ENCODE data around the gene TMED1.
"Not testable (repeated sequence)": the region's sequence is repeated elsewhere in the genome, so short reads cannot be mapped to it uniquely, and the experiment has no call there.

TMED1 gene

GRCh38 chr19:10835754-10836478 is at the start of gene TMED1:
TMED1 (minus strand) TSS chr19:10836212; CDS start chr19:10836191, 21 bp downstream.
- peak; percentile 79 to 90 for DNase-seq (ENCODE audit: low read depth in 2 of 2)

DNA sequence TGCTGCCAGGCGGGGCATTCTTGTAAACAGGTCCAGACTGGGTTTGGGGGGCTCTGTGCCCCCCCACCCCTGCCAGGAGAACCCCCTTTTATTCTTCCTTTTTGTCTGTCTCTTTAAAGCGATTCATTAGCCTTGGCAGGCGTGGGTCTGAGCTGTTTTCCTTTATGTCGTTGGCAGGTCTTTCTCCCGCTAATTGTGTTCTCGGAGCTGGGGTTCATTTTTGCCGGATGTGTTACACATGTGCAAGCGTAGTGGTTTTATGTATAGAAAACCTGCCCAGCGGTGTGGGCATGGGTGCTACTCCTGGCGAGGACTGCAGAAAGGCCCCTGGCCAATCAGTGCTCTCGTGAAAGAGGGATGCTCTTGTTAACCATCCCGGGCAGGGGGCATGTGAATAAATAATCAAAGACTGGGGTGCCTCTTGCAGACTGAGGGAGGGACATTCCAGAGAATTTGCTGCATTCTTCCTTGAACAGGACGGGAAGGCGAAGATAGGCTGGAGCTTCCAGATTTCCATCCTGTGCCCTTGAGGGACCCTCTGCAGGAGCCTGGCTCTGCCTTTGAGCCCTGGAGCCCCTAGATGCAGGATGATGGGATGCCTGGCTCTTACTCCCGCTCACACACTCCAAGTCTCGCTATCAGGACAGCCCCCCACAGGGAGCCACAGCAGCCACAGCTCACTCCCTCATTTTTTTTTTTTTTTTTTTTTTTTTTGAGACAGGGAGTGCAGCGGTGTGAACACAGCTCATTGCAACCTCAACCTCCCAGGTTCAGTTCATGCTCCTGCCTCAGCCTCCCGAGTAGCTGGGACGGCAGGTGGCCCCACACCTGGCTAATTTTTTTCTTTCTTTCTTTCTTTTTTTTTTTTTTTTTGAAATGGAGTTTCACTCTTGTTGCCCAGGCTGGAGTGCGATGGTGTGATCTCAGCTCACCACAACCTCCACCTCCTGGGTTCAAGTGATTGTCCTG is 49.5 kb upstream of the TMED1 start:
- no peak for DNase-seq (ENCODE audit: low read depth in 2 of 2)

DNA sequence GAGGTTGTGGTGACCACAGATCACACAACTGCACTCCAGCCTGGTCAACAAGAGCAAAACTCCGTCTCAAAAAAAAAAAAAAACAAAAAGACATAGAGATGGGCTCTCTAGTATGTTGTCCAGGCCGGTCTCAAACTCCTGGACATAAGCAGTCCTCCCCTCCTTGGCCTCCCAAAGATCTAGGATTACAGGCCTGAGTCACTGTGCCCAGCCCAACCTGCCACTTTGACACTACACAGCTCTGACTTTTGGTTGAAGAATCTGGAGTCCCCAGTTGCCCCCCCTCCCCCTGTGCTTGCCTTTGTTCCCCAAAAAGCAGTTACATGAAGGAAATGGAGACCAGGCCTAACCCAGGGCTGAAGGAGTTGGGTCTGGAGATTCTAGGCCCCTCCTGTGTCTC is 48.3 kb upstream of the TMED1 start:
- no peak for DNase-seq (ENCODE audit: low read depth in 2 of 2)

GRCh38 chr19:10882108-10882457 is 46.1 kb upstream of the TMED1 start:
- DNase-seq (ENCODE audit: low read depth in 2 of 2) = no peak

- no peak for DNase-seq (ENCODE audit: low read depth in 2 of 2)
Measured at GRCh38 chr19:10881403-10882107, 45.5 kb upstream of the TMED1 start.

- DNase-seq (ENCODE audit: low read depth in 2 of 2) = no peak
Measured at GRCh38 chr19:10878253-10878652, 42.2 kb upstream of the TMED1 start.

GRCh38 chr19:10877608-10878007 is 41.6 kb upstream of the TMED1 start:
- not testable (repeated sequence) for DNase-seq (ENCODE audit: low read depth in 2 of 2)

DNA sequence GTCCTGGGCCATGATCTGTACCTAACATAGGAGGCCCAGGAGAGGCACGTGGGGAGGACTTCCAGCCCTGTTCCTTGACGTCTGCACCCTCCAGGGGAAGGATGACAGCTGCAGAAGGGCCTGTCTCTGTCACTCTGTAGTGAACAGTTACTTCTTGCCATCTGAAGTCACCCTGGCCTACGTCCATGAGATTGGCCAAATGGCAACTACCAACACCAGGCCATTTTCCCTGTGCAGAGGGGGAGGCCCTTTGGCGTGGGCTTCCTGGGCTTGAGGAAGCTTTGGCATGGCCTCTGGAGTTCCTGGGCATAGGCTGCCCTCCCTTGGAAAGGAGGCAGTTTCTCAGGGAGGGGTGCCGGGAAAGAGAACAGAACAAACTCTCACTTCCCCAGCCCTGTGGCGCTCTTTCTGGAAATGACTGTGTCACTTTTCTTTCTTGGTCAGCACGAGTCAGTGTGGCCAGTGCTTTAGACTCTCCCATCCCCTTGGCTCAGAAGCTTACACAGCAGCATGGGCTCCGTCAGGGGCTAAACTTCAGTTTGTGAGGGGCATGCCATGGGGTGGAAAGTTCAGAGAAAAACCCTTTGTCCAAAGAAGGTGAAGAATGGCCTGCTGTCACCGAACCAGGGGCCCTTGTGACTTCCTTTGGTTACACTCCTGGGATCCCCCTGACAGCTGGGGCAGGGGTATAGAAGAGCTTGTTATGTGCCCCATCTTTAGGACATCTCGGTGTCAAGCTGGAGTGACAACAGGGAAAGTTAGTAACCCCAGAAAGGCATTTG is 40.6 kb upstream of the TMED1 start:
- no peak for DNase-seq (ENCODE audit: low read depth in 2 of 2)

- DNase-seq (ENCODE audit: low read depth in 2 of 2) = no peak
Measured at GRCh38 chr19:10874024-10874423, 38.0 kb upstream of the TMED1 start.

GRCh38 chr19:10872546-10873107 is 36.6 kb upstream of the TMED1 start:
- no peak for DNase-seq (ENCODE audit: low read depth in 2 of 2)

DNA sequence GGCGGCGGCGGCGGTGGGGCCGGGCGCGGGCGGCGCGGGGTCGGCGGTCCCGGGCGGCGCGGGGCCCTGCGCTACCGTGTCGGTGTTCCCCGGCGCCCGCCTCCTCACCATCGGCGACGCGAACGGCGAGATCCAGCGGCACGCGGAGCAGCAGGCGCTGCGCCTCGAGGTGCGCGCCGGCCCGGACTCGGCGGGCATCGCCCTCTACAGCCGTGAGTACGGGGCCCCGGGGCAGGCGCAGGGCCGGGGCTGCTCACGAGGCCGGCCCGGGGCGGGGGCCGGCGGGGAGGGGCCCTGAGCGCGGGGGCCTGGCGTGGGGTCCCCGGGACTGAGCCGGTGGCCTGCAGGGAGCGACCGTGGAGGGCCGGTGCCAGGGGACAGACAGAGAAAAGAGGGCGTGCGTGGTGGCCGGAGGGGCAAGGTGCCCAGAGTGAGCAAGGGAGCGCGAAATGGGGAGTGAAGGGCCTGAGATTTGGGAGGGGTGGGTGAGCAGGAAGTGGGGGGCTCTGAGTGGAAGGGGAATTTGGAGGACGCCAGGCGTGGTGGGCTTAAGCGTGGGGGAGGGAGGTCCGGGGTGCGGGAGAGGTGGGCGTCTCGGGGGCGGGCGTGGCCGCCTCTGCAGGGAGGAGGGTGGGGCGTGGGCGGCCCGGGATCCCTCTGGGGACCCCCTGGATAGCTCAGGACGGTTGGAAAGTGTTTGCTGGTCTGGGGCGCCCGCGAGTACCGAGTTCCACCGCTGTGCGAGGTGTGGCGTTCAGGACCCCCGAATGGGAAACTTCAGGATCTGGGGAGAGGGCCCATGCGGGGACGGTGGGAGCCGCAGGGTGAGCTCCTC is 35.9 kb upstream of the TMED1 start:
- DNase-seq (ENCODE audit: low read depth in 2 of 2) = no peak

- DNase-seq (ENCODE audit: low read depth in 2 of 2) = peak; percentile 97 to 98
Measured at GRCh38 chr19:10870955-10871603, 35.1 kb upstream of the TMED1 start, which contains the start of gene CARM1. CARM1 (plus strand) TSS chr19:10871553; CDS start chr19:10871703, 150 bp downstream.

- DNase-seq (ENCODE audit: low read depth in 2 of 2) = no peak
Measured at GRCh38 chr19:10870501-10870954, 34.5 kb upstream of the TMED1 start.

GRCh38 chr19:10869872-10870311 is 33.9 kb upstream of the TMED1 start:
- not testable (repeated sequence) for DNase-seq (ENCODE audit: low read depth in 2 of 2)

GRCh38 chr19:10868872-10869547 is 33.0 kb upstream of the TMED1 start:
- no peak for DNase-seq (ENCODE audit: low read depth in 2 of 2)

DNA sequence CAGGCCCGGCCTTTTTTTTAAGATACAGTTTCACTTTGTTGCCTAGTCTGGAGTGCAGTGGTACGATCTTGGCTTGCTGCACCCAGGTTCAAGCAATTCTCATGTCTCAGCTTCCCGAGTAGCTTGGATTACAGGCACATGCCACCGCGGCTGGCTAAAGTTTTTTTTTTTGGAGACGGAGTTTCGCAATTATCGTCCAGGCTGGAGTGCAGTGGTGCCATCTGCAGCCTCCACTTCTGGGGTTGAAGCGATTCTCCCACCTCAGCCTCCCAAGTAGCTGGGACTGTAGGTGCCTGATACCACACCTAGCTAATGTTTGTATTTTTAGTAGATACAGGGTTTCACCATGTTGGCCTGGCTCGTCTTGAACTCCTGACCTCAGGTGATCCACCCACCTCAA is 30.5 kb upstream of the TMED1 start:
- DNase-seq (ENCODE audit: low read depth in 2 of 2) = no peak

DNA sequence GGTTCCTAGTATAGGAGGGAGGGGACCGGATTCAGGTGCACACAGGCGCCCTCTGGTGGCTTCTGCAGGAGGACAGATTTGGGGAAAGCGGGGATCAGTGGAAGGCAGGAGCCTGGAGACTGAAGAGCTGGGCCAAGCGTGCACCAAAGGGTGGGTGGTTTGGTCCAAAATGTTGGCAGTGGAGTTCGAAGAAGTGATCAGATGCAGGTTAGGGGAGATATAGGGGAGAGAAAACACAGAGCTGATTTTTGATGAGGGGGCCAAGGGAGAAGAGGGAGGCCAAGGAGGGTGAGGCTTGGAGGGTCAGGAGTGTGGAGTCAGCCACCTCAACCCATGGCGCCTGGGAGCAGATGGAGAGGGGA is 28.5 kb upstream of the TMED1 start:
- DNase-seq (ENCODE audit: low read depth in 2 of 2) = peak; percentile 48 to 65

DNA sequence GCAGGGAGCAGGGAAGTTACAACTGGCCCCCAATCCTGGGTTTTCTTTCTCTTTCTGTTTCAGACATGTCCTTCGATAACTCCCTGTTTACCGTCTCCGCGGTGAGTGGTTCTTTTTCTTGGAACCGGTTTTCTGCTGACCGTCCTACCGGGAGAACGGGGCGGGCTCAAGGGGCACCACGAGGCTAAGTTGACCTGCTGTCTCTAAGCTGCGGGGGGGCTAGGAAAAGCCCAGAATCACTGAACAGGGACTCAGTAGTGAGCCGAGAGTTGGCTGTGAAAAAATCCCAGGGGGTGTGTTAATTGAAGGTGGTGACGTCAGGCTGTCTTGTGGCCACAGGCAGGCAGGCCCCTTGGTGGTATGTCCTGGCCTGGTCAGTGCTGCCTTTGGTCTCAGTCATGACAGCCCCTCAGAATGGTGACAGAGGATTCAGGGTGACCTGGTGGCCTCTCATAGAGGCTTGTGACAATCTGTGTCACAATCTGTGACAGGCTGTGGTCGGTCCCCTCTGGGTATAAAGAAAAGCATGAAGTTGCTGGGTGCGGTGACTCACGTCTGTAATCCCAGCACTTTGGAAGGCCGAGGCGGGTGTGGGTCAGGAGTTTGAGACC is 27.2 kb upstream of the TMED1 start:
- no peak for DNase-seq (ENCODE audit: low read depth in 2 of 2)
